ENCODE results near the gene NFATC1. TPM values are rescaled to one million over a fixed set of nuclear protein-coding genes. Genes with fewer than 3 reads are reported as not detected.

NFATC1 gene
- total RNA-seq, 1 donor from 2014 or later: 8.1 TPM

GRCh38 chr18:79517341-79517740, 121.6 kb downstream of the NFATC1 start:
- Mint-ChIP-seq H3K36me3 (ENCODE audit: unreplicated experiment) (no peaks in the 10 kb centered on the region), H3K9me3 (ENCODE audit: unreplicated experiment) (no peaks in the 10 kb centered on the region), H3K27ac (ENCODE audit: unreplicated experiment) (no peak overlapping the region), H3K27me3 (ENCODE audit: unreplicated experiment) (peaks cover 4% of the 10 kb centered on the region), H3K4me3 (ENCODE audit: unreplicated experiment) (no peak overlapping the region), H3K4me1 (ENCODE audit: unreplicated experiment) (peaks cover 3% of the 10 kb centered on the region)
- DNase-seq (ENCODE audit: extremely low spot score, unreplicated experiment): peak; percentile 68
- TF ChIP-seq CTCF (IDR thresholded peaks at IDR 0.05): no peak

DNA sequence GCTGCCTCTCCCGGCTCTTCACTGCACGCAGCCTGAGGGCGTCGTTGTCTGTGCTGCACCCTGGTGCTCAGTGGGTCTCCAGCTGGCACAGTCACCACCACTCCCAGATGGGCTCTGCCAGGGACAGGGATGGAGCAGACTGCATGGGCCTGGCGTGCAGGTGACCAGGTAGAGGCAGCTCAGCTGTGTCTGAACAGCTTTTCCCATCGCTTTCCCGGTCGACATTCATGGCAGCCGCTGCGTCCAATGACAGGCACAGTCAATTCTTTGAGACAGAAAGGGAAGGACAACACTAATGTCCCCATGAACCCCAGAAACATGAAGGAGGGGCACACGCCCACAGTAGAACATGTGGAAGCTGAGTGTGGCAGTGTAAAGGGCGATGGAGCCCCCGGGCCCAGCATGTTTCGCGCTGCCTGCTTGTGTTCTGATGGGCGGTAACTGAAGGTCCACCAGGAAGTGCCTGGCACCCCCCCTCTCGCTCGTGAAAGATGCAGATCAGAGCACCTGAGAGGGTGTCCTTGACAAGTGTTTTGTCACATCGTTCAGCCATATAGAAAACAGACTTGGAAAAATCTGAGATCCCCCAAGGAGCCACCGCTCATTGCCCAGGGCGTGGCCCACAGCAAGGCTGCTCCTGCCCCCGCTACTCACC, 122.4 kb downstream of the NFATC1 start:
- no peak for TF ChIP-seq CTCF (IDR thresholded peaks at IDR 0.05)
- Mint-ChIP-seq H3K27ac (ENCODE audit: unreplicated experiment) (no peak overlapping the region), H3K9me3 (ENCODE audit: unreplicated experiment) (no peaks in the 10 kb centered on the region), H3K4me3 (ENCODE audit: unreplicated experiment) (no peak overlapping the region), H3K4me1 (ENCODE audit: unreplicated experiment) (peaks cover 4% of the 10 kb centered on the region), H3K36me3 (ENCODE audit: unreplicated experiment) (no peaks in the 10 kb centered on the region), H3K27me3 (ENCODE audit: unreplicated experiment) (peaks cover 4% of the 10 kb centered on the region)
- peak; percentile 69 for DNase-seq (ENCODE audit: extremely low spot score, unreplicated experiment)

DNA sequence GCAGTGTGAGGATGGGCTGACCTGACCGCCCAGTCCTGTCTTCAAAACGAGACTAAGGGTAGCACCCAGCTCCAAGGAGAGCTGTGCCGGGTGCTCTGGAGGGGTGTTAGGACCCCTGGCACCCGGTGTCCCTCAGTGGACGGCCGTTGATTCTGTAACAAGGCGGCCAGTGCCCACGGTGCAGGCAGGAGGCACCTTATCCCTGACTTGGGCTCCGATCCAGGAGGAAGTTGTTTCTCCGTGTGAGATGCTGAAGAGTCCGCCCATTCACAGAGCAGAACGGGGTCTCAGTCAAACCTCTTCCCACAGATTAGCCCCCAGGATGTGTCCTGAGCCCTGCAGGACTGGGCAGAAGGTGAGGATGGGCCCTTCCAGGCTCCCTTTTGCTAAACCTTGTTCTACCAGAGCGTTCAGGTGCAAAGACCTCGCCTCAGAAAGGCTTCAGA, 123.0 kb downstream of the NFATC1 start:
- no peaks in the 10 kb centered on the region for H3K9me3 Mint-ChIP-seq (ENCODE audit: unreplicated experiment)
- no peak overlapping the region for H3K4me3 Mint-ChIP-seq (ENCODE audit: unreplicated experiment)
- H3K27ac Mint-ChIP-seq (ENCODE audit: unreplicated experiment): no peak overlapping the region
- no peak for TF ChIP-seq CTCF (IDR thresholded peaks at IDR 0.05)
- H3K27me3 Mint-ChIP-seq (ENCODE audit: unreplicated experiment): peaks cover 4% of the 10 kb centered on the region
- no peaks in the 10 kb centered on the region for H3K36me3 Mint-ChIP-seq (ENCODE audit: unreplicated experiment)
- peaks cover 4% of the 10 kb centered on the region for H3K4me1 Mint-ChIP-seq (ENCODE audit: unreplicated experiment)
- DNase-seq (ENCODE audit: extremely low spot score, unreplicated experiment): peak; percentile 75

DNA sequence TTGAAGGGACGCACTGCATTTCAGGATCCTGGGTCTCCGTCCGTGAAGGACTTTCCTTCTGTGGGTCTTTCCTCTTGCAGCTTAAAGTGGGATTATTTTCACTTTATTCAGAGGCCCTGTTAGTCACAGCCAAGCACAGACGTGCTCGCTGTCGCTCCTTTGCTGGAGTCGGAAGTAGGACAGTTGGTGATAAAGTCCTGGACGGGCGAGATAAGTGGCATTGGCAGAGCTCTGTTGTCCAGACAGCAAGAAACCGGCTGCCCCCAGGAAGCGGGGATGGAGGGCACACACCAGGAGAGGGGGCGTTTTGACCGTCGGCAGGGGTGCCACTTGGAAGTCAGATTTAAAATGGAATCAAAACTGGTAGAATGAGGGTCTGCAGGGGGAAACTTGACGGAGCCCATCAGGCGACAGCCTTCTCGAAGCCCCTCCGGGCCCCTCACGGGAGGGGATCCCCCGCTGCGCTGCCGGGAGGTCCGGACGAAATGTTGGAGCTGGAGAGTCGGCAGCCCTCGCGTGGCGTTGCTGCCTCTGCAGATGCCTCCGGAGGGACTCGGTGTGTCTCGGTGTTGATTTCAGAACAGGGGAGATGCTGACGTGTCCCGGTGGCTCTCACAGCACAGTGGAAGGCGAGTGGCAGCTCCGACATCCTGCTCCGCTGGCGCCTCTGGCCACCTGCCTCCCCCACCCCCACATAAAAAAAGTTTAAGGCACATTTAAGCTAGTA, 124.2 kb downstream of the NFATC1 start:
- peaks cover 4% of the 10 kb centered on the region for H3K27me3 Mint-ChIP-seq (ENCODE audit: unreplicated experiment)
- H3K4me1 Mint-ChIP-seq (ENCODE audit: unreplicated experiment): peaks cover 6% of the 10 kb centered on the region
- peak; percentile 82 for DNase-seq (ENCODE audit: extremely low spot score, unreplicated experiment)
- H3K9me3 Mint-ChIP-seq (ENCODE audit: unreplicated experiment): no peaks in the 10 kb centered on the region
- H3K4me3 Mint-ChIP-seq (ENCODE audit: unreplicated experiment): no peak overlapping the region
- TF ChIP-seq CTCF (IDR thresholded peaks at IDR 0.05): no peak
- no peak overlapping the region for H3K27ac Mint-ChIP-seq (ENCODE audit: unreplicated experiment)
- H3K36me3 Mint-ChIP-seq (ENCODE audit: unreplicated experiment): no peaks in the 10 kb centered on the region

Measured in osteocyte (in vitro differentiated cells).